Measurements from ENCODE around the gene IDH3G.

IDH3G gene

DNA sequence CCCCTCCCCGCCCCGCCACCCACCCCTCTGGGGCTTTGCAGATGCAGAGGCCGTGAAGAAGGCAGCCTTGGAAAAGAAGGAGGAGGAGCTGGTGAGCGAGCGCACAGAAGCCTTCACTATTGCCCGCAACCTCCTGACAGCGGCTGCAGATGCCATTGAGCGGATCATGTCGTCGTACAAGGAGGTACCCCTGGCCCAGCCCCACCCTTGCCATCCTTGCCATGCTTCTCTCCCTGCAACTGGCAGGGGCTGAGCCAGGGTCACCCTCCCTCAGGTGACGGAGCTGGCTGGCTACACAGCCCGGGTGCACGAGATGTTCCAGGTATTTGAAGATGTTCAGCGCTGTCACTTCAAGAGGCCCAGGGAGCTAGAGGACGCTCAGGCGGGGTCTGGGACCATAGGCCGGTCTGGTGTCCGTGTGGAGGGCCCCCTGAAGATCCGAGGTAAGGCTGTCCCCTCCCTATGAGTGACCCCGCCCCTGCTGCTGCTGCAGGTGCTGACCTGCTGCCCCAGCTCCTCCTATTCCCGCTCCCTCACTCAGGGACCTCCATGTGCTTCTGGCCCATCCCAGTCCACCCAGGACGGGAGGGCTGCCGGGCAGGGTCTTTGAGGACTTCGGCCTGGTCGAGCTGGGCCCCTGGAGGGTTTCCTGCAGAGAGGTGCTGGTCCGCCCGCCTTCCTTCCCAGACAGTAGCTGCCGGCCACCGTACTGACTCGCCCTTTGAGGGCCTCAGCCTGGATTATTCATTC is 57.9 kb downstream of the IDH3G start:
- no peak for DNase-seq

Measured in amygdala (tissue), 56 donors.